OCI-LY7 (cell line): Measurements from ENCODE around the gene RNF149. TPM values are rescaled to one million over a fixed set of nuclear protein-coding genes. Genes with fewer than 3 reads are reported as not detected.

ENCODE experiments used
- BruUV-seq: library from RNA; stranded (reverse); fragments of 400-500 nt; replicated peaks from 2 replicates; lab custom pipeline; 2021; lab: Mats Ljungman, UMichigan
- CTCF ChIA-PET: fragments of 300-600 bp; sonication (Branson Sonifier 250); formaldehyde crosslinking; loops from one replicate; lab custom pipeline; 2022; ENCODE audit warnings: antibody characterized with exemption; ENCODE audit not compliant: unreplicated experiment; lab: Charles Lee
- POLR2A ChIA-PET: fragments of 300-600 bp; sonication (Branson Sonifier 250); formaldehyde crosslinking; loops from one replicate; lab custom pipeline; 2022; ENCODE audit warnings: antibody characterized with exemption; lab: Charles Lee
- DNase-seq: peaks from one replicate; pipeline ENCODE4 v3.0.0-alpha.2; 2015; ENCODE audit warnings: low spot score
- H2AFZ ChIP-seq: fragments of 200-600 bp; sonication (generic), shearing (Covaris generic); 2 replicates; pipeline ENCODE4 v1.6.1; 2014; ENCODE audit warnings: mild to moderate bottlenecking, antibody characterized with exemption, low read length, moderate library complexity
- H3K27ac ChIP-seq: fragments of 200-600 bp; sonication (generic); 2 replicates; pipeline ENCODE4 v1.5.1; 2014; ENCODE audit warnings: mixed run types, low read depth, mild to moderate bottlenecking, moderate library complexity, low read length, inconsistent platforms; ENCODE audit not compliant: poor library complexity, severe bottlenecking
- H3K36me3 ChIP-seq: fragments of 200-600 bp; sonication (generic); 2 replicates; pipeline ENCODE4 v1.6.1; 2014; ENCODE audit warnings: mild to moderate bottlenecking, antibody characterized with exemption, low read length, moderate library complexity, mixed read lengths; ENCODE audit not compliant: insufficient read depth
- H3K4me1 ChIP-seq: fragments of 200-600 bp; sonication (generic); 2 replicates; pipeline ENCODE4 v1.5.1; 2014; ENCODE audit warnings: mild to moderate bottlenecking, low read length; ENCODE audit not compliant: insufficient read depth, poor library complexity, severe bottlenecking
- H3K4me2 ChIP-seq: fragments of 200-600 bp; sonication (generic); 2 replicates; pipeline ENCODE4 v1.6.1; 2014; ENCODE audit warnings: mild to moderate bottlenecking, low read length
- H3K4me3 ChIP-seq: fragments of 200-600 bp; sonication (generic); 2 replicates; pipeline ENCODE4 v1.5.1; 2014; ENCODE audit warnings: mild to moderate bottlenecking, low read depth, low read length; ENCODE audit not compliant: poor library complexity, severe bottlenecking
- H3K79me2 ChIP-seq: fragments of 200-600 bp; sonication (generic); 2 replicates; pipeline ENCODE4 v1.6.1; 2016; ENCODE audit warnings: low read depth, mild to moderate bottlenecking, low read length, moderate library complexity, mixed read lengths; ENCODE audit not compliant: insufficient read depth
- H3K9me2 ChIP-seq: fragments of 200-600 bp; sonication (generic); 2 replicates; pipeline ENCODE4 v1.6.1; 2016; ENCODE audit warnings: mild to moderate bottlenecking, low read length, mixed read lengths; ENCODE audit not compliant: insufficient read depth
- H3K9me3 ChIP-seq: fragments of 200-600 bp; sonication (generic); 2 replicates; pipeline ENCODE4 v1.6.1; 2014; ENCODE audit warnings: mild to moderate bottlenecking, mixed run types, low read length, mixed read lengths
- H4K20me1 ChIP-seq: fragments of 200-600 bp; sonication (generic); 2 replicates; pipeline ENCODE4 v1.6.1; 2014; ENCODE audit warnings: mild to moderate bottlenecking, antibody characterized with exemption, low read length, moderate library complexity, mixed read lengths; ENCODE audit not compliant: insufficient read depth
- EZH2phosphoT487 ChIP-seq: fragments of 200-600 bp; sonication (generic); IDR thresholded peaks from 2 replicates; pipeline ENCODE4 v1.6.1; 2018; ENCODE audit warnings: low read depth, borderline replicate concordance, mild to moderate bottlenecking, mixed run types, antibody characterized with exemption, low read length, moderate library complexity, mixed read lengths
- intact Hi-C: fragments of 100-400 bp; cut with micrococcal nuclease; formaldehyde crosslinking; loops from one replicate; pipeline ENCODE4 v1.10.0; 2022; ENCODE audit not compliant: unreplicated experiment
- total RNA-seq, 2 experiments: library from RNA; depleted of rRNA in 1 of 2; stranded (reverse); fragments of >200 nt in 1 of 2; shearing (Covaris generic) in 1 of 2; gene quantifications; 2 replicates each; pipeline ENCODE4 v1.2.3, GENCODE V29; 2014 to 2022
- TF ChIP-seq, protein P1 (sequence below): fragments of 200-600 bp; sonication (generic); conservative IDR thresholded peaks from 2 replicates; pipeline ENCODE4 v1.5.1; 2014; ENCODE audit warnings: mild to moderate bottlenecking, antibody characterized with exemption, low read length, moderate library complexity, mixed read lengths

Gene RNF149
- total RNA-seq, 2 experiments from 2014 or later = 10.3 to 17.9 TPM

DNA sequence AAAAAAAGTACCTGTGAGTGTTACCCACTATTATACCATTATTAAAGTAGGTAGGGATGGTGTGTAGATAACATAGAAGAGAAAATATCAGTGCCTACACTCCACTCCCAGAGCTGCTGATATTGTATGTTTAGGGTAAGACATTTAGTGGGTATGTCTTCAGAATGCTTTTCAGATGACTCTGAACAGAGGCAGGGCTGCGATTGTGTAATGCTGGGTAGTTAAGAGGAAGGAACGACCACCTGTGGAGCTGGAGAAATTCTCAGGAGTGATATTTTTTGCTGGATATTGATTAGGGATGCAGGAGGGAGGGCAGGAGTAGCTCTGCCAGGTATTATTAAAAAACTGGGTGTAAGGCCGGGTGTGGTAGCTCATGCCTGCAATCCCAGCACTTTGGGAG is 53.0 kb downstream of the RNF149 start:
- POLR2A ChIA-PET = interaction anchor here (1.0 kb wide), 1 partner anchor 53 kb away, joined by 3 read pairs; the partner anchor contains the start of gene RNF149
- no peaks in the 10 kb centered on the region for H3K9me2 ChIP-seq
- TF ChIP-seq, protein P1, sequence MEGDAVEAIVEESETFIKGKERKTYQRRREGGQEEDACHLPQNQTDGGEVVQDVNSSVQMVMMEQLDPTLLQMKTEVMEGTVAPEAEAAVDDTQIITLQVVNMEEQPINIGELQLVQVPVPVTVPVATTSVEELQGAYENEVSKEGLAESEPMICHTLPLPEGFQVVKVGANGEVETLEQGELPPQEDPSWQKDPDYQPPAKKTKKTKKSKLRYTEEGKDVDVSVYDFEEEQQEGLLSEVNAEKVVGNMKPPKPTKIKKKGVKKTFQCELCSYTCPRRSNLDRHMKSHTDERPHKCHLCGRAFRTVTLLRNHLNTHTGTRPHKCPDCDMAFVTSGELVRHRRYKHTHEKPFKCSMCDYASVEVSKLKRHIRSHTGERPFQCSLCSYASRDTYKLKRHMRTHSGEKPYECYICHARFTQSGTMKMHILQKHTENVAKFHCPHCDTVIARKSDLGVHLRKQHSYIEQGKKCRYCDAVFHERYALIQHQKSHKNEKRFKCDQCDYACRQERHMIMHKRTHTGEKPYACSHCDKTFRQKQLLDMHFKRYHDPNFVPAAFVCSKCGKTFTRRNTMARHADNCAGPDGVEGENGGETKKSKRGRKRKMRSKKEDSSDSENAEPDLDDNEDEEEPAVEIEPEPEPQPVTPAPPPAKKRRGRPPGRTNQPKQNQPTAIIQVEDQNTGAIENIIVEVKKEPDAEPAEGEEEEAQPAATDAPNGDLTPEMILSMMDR = no peak
- no peak for TF ChIP-seq EZH2phosphoT487
- CTCF ChIA-PET = no interaction called here
- no peak overlapping the region for H3K27ac ChIP-seq
- H3K9me3 ChIP-seq = no peaks in the 10 kb centered on the region
- H3K36me3 ChIP-seq = peaks cover 50% of the 10 kb centered on the region
- no peak overlapping the region for H3K4me3 ChIP-seq
- H4K20me1 ChIP-seq = peaks cover 16% of the 10 kb centered on the region
- H2AFZ ChIP-seq = no peak overlapping the region
- DNase-seq = no peak
- peaks cover 38% of the 10 kb centered on the region for H3K4me1 ChIP-seq
- intact Hi-C loops = loop anchor here (10.0 kb wide), 1 partner anchor 459 kb away; no protein-coding TSS in a partner anchor
- H3K4me2 ChIP-seq = no peak overlapping the region
- BruUV-seq = no TSS peak
- H3K79me2 ChIP-seq = peaks cover 44% of the 10 kb centered on the region

DNA sequence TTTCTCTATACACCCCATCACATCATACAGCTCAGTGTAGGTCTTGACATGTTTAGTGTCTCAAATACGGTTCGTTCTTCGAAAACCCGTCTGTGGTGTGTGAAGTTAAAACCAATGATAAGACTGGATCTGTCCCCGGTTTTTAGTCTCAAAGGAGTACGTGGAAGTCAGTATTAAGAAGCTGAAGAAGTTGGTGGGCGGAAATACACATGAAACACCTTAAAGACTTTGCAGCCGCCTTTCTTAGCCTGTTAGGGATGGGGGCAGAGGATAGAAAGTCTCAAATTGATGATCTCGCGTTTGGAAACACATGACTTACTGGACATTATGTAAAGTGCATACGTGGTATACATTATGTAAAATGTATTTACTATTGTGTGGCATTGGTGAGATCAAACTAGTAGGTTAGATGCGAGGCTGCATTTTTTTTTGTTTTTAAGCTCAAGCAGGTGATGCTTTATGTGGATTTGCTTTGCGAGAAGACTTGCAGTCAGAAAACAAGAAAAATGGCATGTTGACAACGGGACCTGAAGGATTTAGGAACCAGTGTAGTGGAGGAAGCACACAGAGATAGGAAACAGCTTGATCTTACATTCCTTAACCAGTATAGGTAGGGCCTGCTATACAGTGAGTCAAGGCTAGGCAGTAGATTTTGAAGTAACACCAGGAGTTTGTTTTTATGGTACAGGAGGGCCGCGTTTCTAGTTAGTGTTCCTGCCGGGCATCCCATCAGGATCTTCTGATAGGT is 54.6 kb downstream of the RNF149 start:
- Histone ChIP-seq H3K4me3 (peak overlapping the region; percentile 96), H3K9me2 (no peaks in the 10 kb centered on the region)
- BruUV-seq = TSS peak; percentile 85

More for the DNA sequence above, 54.6 kb downstream of the RNF149 start:
- TF ChIP-seq EZH2phosphoT487 = no peak
- TF ChIP-seq, protein P1 = no peak
- 0 out of 2 replicates have a peak overlapping the region, but pooled peaks have one; percentile 20 for H2AFZ ChIP-seq
- H3K36me3 ChIP-seq = peaks cover 36% of the 10 kb centered on the region
- peak overlapping the region; percentile 84 for H3K4me2 ChIP-seq
- H3K4me1 ChIP-seq = peaks cover 39% of the 10 kb centered on the region
- ChIA-PET CTCF (no interaction called here), POLR2A (interaction anchor here (0.7 to 1.6 kb wide), 6 partner anchors 9 to 63 kb away, joined by 3 to 7 read pairs (median 4); no protein-coding TSS in a partner anchor)
- DNase-seq = peak; percentile 42
- H3K79me2 ChIP-seq = peaks cover 41% of the 10 kb centered on the region
- peaks cover 16% of the 10 kb centered on the region for H4K20me1 ChIP-seq
- H3K9me3 ChIP-seq = no peaks in the 10 kb centered on the region
- peak overlapping the region; percentile 77 for H3K27ac ChIP-seq
- intact Hi-C loops = loop anchor here (2.0 to 10.0 kb wide), 2 partner anchors 101 to 461 kb away; no protein-coding TSS in a partner anchor
